Stimulated activated CD4-positive, alpha-beta T cell treated with anti-CD3 and anti-CD28 coated beads, Interleukin-1b, Interleukin-23, amount 100 ng/mL, for 24 hours (primary cell): Measurements from ENCODE around the gene MRM1.

Source experiments
- DNase-seq, 4 experiments: peaks; one replicate each; pipeline ENCODE4 v3.0.0-alpha.2; 2020; ENCODE audit warnings: low read depth in 4 of 4, low spot score in 1 of 4

The MRM1 gene

GRCh38 chr17:36629970-36630502 lies 28.7 kb downstream of the MRM1 start:
- DNase-seq = no peak

DNA sequence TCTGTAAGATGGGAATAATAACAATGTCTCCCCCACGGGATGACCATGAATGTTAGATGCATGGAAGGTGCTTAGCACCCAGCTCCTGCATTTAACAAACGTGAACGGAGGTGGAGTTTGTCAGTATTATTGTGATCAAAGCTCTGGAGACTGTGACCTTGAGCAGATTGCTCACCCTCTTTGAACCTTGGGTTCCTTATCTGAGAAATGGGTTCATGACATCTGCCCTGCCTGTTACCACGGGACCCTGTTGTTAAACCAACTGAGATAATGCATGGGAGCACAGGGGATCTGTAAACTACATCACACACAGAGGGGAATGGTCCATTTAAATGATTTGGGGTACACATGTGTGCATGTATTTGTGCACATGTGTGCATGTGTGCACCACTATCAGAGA lies 29.6 kb downstream of the MRM1 start:
- no peak for DNase-seq

DNA sequence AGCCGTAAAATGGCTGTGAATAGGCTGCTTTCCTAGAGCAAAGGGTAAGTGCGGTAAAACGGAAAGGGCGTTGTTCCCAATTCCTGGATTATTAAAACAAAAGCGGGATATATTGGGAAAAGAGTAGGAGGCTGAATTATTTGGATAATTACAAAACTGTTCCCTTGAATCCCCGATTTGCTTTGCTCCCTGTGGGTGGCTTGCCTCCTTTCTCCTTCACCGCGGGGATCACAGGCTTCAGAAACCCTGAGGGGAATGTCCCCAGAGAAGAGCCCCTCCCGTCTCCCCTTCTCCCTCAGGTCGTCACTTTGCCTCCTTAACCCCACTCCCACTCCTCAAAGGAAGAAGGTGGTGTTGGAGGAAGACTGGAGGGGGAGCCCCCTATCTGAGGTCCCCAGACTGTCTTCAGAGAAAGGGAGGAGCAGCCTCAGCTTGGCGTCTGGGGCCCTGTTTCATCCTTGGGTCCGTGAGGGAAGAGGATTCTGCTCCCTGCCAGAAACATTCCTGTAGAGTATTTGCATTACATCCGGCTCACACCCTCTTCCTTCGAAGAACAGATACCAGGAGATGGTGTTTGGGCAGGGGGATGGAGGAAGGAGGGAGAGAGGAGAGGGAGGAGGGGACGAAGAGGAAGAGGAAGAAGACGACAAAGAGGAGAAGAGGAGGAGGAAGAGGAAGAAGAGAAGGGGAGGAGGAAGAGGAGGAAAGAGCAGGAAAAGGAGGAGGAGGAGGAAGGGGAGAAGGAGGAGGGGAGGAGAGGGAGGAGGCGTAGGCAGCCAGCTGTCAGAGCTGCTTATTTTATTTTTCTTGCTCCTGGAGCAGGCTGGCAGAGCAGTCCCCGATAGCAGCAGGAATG lies 31.8 kb downstream of the MRM1 start:
- no peak for DNase-seq

GRCh38 chr17:36640346-36640745 lies 39.0 kb downstream of the MRM1 start:
- no peak for DNase-seq

DNA sequence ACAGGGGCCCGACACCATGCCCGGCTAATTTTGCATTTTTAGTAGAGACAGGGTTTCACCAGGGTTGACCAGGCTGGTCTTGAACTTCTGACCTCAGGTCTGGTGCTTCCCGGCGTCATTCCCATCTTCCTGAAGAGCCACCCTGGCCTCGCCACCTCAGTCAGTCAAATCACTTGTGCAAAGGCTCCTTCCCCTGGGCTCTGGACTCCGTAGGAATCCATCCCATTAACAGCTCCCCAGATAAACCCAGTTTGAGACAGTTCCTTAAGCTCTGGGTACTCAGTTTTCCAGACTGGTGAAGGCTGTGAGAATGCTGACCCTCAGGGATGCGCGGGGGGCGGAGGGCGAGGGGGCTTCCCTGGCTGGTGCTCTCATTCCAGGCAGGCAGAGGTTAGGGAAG lies 39.5 kb downstream of the MRM1 start:
- no peak for DNase-seq

DNA sequence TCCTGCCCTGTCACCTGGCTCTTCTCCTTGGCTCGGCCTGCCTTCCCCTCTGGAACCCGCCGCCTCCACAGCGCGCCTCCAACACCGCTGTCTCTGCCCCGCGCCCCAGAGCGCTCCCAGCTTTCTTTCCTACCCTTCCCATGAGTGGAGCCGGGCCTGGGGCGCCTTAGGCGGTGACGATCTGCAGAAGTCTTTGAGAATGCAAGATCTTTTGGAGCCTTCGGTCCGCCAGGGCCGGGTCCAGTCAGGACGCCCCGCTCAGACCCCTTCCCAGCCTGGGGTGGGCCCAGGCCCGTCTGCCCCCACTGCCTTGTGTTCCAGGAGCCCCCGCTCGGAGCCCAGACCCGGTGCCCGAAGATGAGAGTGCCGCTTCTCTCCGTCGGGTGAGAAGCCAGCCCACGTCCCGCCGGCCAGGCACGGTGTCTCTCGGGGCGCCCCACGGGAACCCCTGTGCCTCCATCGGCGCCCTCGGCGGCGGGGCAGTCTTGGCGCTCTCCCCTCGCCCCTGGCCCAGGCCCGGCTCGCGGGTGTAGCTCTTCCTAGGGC lies 40.0 kb downstream of the MRM1 start:
- no peak for DNase-seq

DNA sequence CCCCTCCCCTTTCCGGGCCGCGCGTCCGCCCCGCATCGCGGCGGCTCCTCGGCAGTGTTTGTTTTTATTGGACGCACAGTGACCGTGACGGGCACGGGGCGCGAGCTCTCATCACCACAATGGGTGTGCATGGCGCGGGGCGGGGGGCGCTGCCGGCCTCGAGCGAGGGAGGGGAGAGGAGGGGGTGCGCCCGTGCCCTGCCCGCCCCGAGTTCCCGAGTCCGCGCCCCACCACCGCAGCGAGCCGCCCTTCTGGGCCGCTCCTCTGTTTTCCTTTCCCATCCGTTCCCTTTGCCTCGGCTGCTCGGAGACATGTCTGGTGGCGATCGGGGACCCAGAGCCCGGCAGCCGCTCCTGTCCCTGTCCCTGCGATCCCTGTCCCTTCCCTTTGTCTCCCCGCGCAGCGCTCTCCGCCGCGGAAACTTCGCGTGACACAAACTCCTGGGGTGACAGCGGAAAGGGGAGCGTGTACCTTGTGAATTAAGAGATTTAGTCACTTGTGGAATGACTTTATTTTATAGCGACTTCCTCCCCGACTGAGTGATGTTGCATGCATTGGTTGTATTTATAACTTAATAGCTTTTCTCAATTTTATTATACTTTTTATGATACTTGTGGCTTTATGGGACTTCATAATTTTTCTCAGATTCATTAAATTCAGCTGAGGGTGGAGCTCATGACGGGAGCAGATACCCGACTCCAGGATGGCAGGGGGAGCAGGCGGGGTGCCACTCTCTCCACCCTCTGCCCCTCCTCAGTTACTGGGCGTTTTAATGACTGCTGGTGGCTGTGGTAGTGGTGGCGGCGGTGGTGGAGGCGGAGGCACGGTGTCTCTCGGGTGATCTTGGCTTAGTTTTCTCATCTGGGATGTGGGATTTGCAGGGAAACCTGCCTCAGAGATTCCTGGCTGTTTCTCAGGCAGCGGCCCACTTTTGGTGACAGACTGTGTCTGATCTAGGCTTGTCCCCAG lies 40.8 kb downstream of the MRM1 start:
- DNase-seq = no peak

- no peak for DNase-seq
Measured at GRCh38 chr17:36643086-36643685, 41.8 kb downstream of the MRM1 start.

DNA sequence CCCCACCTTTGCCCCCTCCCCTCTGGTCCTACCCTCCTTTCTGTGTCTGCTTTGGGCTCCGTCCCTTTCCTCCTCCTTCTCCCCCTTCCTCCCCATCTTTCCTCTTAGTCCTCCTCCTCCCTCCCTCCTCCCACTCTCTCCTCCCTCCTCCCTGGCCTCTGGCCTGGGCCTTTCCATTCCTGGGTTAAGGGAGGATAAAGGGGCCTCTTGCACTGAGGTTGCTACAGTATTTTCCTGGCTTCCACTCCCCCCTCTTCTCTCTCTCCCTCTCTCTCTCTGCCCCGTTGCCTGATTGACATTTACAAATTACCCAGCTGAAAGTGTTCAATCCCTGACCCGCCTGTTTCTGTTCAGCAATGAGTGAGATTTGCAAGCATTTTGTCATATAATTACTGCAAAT lies 44.0 kb downstream of the MRM1 start:
- no peak for DNase-seq

DNA sequence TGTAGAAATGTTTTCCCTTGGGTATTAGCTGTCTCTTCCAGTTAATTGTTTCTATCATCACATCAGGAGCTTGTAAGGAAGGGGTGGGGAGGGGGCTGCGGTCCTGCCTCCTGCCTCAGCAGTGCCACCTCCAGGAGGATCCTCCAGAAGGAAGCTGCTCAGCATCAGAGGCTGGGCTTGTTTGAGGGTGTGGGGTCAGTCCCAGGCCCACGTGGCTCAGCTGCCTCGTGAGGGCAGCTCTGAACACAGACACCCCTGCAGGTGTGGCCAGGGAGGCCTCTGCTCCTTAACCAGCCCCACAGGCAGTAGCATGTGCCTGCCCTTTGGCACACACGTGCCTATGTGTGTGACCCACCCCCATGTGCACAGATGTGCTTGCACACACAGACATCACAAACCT lies 46.3 kb downstream of the MRM1 start:
- DNase-seq = no peak

- DNase-seq = no peak
Measured at GRCh38 chr17:36650096-36650775, 48.9 kb downstream of the MRM1 start.

DNA sequence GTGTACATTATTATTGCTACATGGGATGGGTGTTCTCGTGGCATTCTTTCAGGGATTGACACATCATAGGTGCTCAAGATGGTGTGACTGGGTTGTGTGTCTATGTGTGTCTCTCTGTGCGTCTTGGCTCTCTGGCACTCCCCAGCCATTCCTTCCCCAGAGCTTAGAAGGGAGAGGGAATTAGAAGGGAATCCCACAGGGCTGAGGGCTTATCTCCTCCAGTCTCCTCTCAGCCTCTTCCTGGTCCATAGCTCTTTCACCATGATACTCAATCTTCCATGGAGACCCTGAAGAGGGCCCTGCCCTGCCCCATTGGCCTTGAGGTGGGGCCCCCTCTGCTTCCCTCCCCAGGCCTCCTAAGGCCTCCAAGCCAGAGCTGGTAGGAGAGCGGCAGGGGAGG lies 52.0 kb downstream of the MRM1 start:
- DNase-seq = no peak

- no peak for DNase-seq
Measured at GRCh38 chr17:36653856-36654255, 52.5 kb downstream of the MRM1 start.

- no peak for DNase-seq
Measured at GRCh38 chr17:36655726-36656125, 54.3 kb downstream of the MRM1 start.

- DNase-seq = no peak
Measured at GRCh38 chr17:36657390-36657762, 56.0 kb downstream of the MRM1 start.

- no peak for DNase-seq
Measured at GRCh38 chr17:36657763-36658490, 56.5 kb downstream of the MRM1 start.
